Endodermal cell (in vitro differentiated cells): ENCODE data around the gene TCEAL3. TPM values are rescaled to one million over a fixed set of nuclear protein-coding genes. Genes with fewer than 3 reads are reported as not detected.
"Not testable (repeated sequence)": the region's sequence is repeated elsewhere in the genome, so short reads cannot be mapped to it uniquely, and the experiment has no call there.

ENCODE experiments used
- DNase-seq: peaks from one replicate; pipeline ENCODE4 v3.0.0-alpha.2; 2017
- H3K27ac ChIP-seq: 2 replicates; pipeline ENCODE4 v1.5.1; 2013; ENCODE audit warnings: mild to moderate bottlenecking, low read depth, low read length, moderate library complexity
- H3K27me3 ChIP-seq: 2 replicates; pipeline ENCODE4 v1.6.1; 2013; ENCODE audit warnings: mild to moderate bottlenecking, low read length, moderate library complexity; ENCODE audit not compliant: insufficient read depth, control insufficient read depth, poor library complexity, severe bottlenecking
- H3K36me3 ChIP-seq: 2 replicates; pipeline ENCODE4 v1.7.0; 2013; ENCODE audit warnings: mild to moderate bottlenecking, low read length, moderate library complexity; ENCODE audit not compliant: control insufficient read depth, insufficient read depth
- H3K4me1 ChIP-seq: one replicate; pipeline ENCODE4 v1.7.0; 2013; ENCODE audit warnings: low read length; ENCODE audit not compliant: control insufficient read depth, insufficient read depth
- H3K4me3 ChIP-seq: 2 replicates; pipeline ENCODE4 v1.5.1; 2013; ENCODE audit warnings: mild to moderate bottlenecking, low read length, moderate library complexity
- H3K9ac ChIP-seq: 2 replicates; pipeline ENCODE4 v1.6.1; 2013; ENCODE audit warnings: mild to moderate bottlenecking, low read length, moderate library complexity; ENCODE audit not compliant: poor library complexity, severe bottlenecking; ENCODE audit errors: extremely low read depth
- H3K9me3 ChIP-seq: 2 replicates; pipeline ENCODE4 v1.6.1; 2013; ENCODE audit warnings: mild to moderate bottlenecking, low read length, moderate library complexity; ENCODE audit not compliant: control insufficient read depth
- H3K27ac Mint-ChIP-seq: 2 replicates; pipeline ENCODE4 v1.8.0; 2020; ENCODE audit warnings: mixed read lengths
- H3K27me3 Mint-ChIP-seq: 2 replicates; pipeline ENCODE4 v1.8.0; 2021; ENCODE audit warnings: mild to moderate bottlenecking, mixed read lengths; ENCODE audit not compliant: insufficient read depth
- H3K36me3 Mint-ChIP-seq: 2 replicates; pipeline ENCODE4 v1.8.0; 2020; ENCODE audit warnings: low read depth, mixed read lengths
- H3K4me1 Mint-ChIP-seq: 2 replicates; pipeline ENCODE4 v1.8.0; 2020; ENCODE audit warnings: mixed read lengths
- H3K4me3 Mint-ChIP-seq: 2 replicates; pipeline ENCODE4 v1.8.0; 2020; ENCODE audit warnings: mild to moderate bottlenecking, moderate library complexity, mixed read lengths
- H3K9me3 Mint-ChIP-seq: 2 replicates; pipeline ENCODE4 v1.8.0; 2020; ENCODE audit warnings: mild to moderate bottlenecking, mixed read lengths
- WGBS, 2 experiments: methylation state at CpG; one replicate each; pipeline versions ENCODE4 v1.1.5 to v1.1.7; 2013; ENCODE audit warnings: missing lambda C conversion rate in 2 of 2, mixed read lengths in 1 of 2; ENCODE audit not compliant: insufficient coverage in 1 of 2, insufficient read length in 1 of 2; 5-methylcytosine and 5-hydroxymethylcytosine counted together
- total RNA-seq, 2 donors: library from RNA; stranded (reverse); fragmentation: NEBNext Ultra II Directional in 1 of 2; extraction: Animal tissue kit (Norgen Biotek cat#: 25700) in 1 of 2; gene quantifications; 2 replicates in 1 of 2; 3 replicates in 1 of 2; pipeline ENCODE4 v1.2.1, GENCODE V29; 2021
- TF ChIP-seq, protein P1 (sequence below): fragments of 200-600 bp; sonication (generic); conservative IDR thresholded peaks from 2 replicates; pipeline ENCODE4 v1.5.0; 2021; ENCODE audit warnings: antibody characterized with exemption, mild to moderate bottlenecking

Gene TCEAL3
- total RNA-seq, 2 donors from 2014 or later: 9.2 to 11.0 TPM

DNA sequence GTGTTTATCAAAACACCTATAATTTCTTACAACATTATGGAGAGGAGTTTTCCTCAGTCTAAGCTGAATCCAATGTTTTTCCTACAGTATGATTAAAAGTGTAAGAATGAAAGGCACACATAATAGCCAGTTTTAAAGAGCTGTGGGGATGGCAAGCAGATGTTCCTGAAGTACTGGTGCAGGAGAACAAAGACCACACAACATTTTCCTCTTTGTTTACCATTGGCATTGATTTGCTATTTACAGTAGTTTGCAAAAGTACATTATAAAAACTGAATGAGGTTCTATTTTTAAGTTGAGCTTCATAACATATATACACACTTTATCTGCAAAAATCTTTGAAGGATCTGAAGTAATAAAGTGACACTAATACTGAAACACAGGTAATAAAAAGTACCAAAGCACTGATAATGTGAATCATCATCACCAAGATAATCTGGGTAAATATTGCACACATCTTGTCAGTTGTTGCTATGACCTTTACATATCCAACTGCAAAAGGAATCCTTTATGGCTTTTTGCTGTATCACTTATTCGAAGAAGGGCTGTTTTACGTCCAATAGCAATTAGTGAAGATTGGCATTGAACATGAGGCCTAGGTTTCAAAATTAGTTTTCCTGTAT is 43.5 kb downstream of the TCEAL3 start:
- no peak overlapping the region for H3K27ac Mint-ChIP-seq
- H3K27me3 Mint-ChIP-seq: peaks cover 6% of the 10 kb centered on the region
- H3K27ac ChIP-seq: no peak overlapping the region
- TF ChIP-seq, protein P1, sequence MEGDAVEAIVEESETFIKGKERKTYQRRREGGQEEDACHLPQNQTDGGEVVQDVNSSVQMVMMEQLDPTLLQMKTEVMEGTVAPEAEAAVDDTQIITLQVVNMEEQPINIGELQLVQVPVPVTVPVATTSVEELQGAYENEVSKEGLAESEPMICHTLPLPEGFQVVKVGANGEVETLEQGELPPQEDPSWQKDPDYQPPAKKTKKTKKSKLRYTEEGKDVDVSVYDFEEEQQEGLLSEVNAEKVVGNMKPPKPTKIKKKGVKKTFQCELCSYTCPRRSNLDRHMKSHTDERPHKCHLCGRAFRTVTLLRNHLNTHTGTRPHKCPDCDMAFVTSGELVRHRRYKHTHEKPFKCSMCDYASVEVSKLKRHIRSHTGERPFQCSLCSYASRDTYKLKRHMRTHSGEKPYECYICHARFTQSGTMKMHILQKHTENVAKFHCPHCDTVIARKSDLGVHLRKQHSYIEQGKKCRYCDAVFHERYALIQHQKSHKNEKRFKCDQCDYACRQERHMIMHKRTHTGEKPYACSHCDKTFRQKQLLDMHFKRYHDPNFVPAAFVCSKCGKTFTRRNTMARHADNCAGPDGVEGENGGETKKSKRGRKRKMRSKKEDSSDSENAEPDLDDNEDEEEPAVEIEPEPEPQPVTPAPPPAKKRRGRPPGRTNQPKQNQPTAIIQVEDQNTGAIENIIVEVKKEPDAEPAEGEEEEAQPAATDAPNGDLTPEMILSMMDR: no peak
- no peak overlapping the region for H3K9ac ChIP-seq
- DNase-seq: no peak
- no peaks in the 10 kb centered on the region for H3K27me3 ChIP-seq
- H3K9me3 Mint-ChIP-seq: peaks cover 9% of the 10 kb centered on the region
- no peaks in the 10 kb centered on the region for H3K36me3 Mint-ChIP-seq
- no peak overlapping the region for H3K4me3 Mint-ChIP-seq
- H3K9me3 ChIP-seq: no peaks in the 10 kb centered on the region
- WGBS, 2 experiments: 91% methylated on average over 2 of the region's 2 CpGs; no CpG with 5 or more reads in 1 of the 2 experiments
- no peaks in the 10 kb centered on the region for H3K36me3 ChIP-seq
- H3K4me3 ChIP-seq: no peak overlapping the region
- H3K4me1 ChIP-seq: no peaks in the 10 kb centered on the region
- no peaks in the 10 kb centered on the region for H3K4me1 Mint-ChIP-seq

- not testable (repeated sequence) for H3K9me3 Mint-ChIP-seq, H3K27ac ChIP-seq, H3K9me3 ChIP-seq, DNase-seq, H3K36me3 Mint-ChIP-seq, H3K27me3 ChIP-seq, H3K4me1 Mint-ChIP-seq, H3K27ac Mint-ChIP-seq, H3K4me3 Mint-ChIP-seq, H3K36me3 ChIP-seq, H3K9ac ChIP-seq, H3K4me1 ChIP-seq, H3K4me3 ChIP-seq
- WGBS, 2 experiments: 98 to 100% methylated on average over 1 to 4 of the region's 7 CpGs
- peaks cover 12% of the 10 kb centered on the region for H3K27me3 Mint-ChIP-seq
These were observed 47.7 kb downstream of the TCEAL3 start for GRCh38 chrX:103655230-103656000.

- H3K36me3 ChIP-seq: no peaks in the 10 kb centered on the region
- no peak overlapping the region for H3K4me3 ChIP-seq
- H3K9ac ChIP-seq: no peak overlapping the region
- no peak for DNase-seq
- no peaks in the 10 kb centered on the region for H3K27me3 ChIP-seq
- Mint-ChIP-seq H3K9me3 (peaks cover 5% of the 10 kb centered on the region), H3K36me3 (no peaks in the 10 kb centered on the region), H3K4me1 (no peaks in the 10 kb centered on the region), H3K4me3 (no peak overlapping the region), H3K27ac (no peak overlapping the region), H3K27me3 (peaks cover 12% of the 10 kb centered on the region)
- TF ChIP-seq, protein P1: no peak
- no peaks in the 10 kb centered on the region for H3K9me3 ChIP-seq
- H3K4me1 ChIP-seq: no peaks in the 10 kb centered on the region
- H3K27ac ChIP-seq: no peak overlapping the region
- 64% methylated on average over 3 of the region's 3 CpGs; no CpG with 5 or more reads in 1 of the 2 experiments for WGBS, 2 experiments
These were observed 48.9 kb downstream of the TCEAL3 start for GRCh38 chrX:103656617-103657016.

GRCh38 chrX:103657066-103657465 is 49.3 kb downstream of the TCEAL3 start:
- H3K36me3 ChIP-seq, H3K9me3 ChIP-seq, H3K4me1 ChIP-seq, H3K9me3 Mint-ChIP-seq, H3K4me3 ChIP-seq, H3K4me3 Mint-ChIP-seq, H3K36me3 Mint-ChIP-seq, H3K27me3 ChIP-seq, H3K27ac ChIP-seq, DNase-seq, H3K9ac ChIP-seq, H3K4me1 Mint-ChIP-seq, H3K27ac Mint-ChIP-seq: not testable (repeated sequence)
- peaks cover 12% of the 10 kb centered on the region for H3K27me3 Mint-ChIP-seq
- 92 to 100% methylated on average over 1 to 2 of the region's 2 CpGs for WGBS, 2 experiments
